Measurements from ENCODE around the gene PICK1. TPM values are rescaled to one million over a fixed set of nuclear protein-coding genes. Genes with fewer than 3 reads are reported as not detected.

PICK1 gene
- total RNA-seq (2022; extraction: Qiagen RNA extraction) = 10.2 to 12.4 TPM (median 11.8 TPM) in 5 replicates

DNA sequence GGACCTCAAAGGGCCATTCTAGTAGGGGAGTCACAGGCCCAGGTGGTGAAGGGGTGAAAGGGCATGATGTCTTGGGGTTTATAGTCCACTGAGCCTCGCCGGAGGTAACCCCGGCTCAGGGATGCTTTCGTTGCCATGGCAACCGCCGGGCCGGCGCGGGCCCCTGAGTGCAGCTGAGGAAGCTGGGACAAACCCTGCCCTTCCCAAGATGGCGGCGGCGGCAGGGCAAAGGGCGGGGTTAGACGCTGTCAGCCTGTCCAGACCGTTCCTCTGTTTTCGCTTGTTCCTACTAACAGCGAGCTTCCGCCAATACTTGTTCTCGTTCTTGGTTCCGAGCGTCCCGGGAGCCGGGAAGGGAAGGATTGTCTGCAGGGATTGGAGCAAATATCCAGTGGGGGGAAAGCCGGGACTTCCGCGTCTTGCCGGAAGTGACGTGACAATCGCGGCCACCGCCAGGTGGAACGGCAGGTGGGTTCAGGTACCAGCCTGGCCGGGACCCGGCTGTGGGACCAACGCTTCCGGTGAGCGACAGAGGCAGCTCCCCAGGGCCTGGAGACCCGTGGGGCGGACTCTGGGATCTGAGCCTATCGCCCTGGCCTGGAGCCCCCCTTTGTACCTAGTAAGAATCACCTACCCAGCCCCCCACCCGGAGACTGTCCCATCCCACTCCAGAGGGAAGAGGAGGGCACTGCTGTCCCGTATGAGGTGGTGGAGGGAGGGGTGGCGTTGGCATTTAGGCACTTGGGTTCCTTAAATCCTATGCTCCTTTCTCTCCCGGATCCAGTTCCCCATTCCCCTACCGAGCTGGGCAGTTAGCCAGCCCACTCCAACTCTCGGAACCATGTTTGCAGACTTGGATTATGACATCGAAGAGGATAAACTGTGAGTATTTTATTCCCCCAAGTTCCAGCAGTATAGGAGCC lies at the start of gene PICK1:
PICK1 (plus strand) TSS at position 436 of the 923 bp plus-strand sequence; CDS start at position 842, 406 bp downstream.

DNA sequence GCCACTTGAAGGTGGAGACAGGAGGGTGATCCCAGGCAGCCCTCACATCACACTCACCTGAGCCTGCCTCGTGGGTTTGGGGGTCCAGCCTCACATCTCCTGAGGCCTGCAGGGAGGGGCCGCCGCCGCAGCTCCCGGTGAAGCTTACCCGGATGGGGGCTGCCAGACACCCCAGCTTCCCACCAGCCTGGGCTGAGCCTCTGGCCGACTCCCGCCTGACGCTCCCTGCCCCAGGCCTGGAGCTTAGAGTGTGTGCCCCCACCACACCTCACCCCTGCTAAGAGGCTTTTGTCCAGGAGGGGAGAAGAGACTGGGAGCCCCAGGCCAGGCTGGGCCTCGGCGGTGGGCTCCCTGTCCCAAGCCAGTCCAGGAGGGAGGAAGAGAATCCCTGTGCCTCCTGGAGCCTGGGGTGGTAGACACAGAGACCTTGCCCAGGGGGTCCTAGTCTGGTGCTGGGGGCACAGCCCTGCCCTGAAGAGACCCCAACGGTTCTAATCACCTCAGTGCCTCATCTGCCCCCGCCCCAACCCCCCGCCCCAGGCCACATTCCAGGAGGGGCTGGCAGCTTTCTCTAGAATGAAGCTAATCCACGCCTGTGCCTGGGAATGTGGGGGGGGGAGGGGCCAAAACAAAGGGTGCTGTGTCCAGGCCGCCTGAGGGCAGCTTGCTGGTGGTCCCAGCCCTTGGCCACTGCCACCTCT lies 26.9 kb downstream of the PICK1 start, which contains the start of gene SLC16A8:
SLC16A8 (minus strand) TSS at position 254 of the 701 bp plus-strand sequence. CDS start 1,311 bp downstream, outside the sequence.

DNA sequence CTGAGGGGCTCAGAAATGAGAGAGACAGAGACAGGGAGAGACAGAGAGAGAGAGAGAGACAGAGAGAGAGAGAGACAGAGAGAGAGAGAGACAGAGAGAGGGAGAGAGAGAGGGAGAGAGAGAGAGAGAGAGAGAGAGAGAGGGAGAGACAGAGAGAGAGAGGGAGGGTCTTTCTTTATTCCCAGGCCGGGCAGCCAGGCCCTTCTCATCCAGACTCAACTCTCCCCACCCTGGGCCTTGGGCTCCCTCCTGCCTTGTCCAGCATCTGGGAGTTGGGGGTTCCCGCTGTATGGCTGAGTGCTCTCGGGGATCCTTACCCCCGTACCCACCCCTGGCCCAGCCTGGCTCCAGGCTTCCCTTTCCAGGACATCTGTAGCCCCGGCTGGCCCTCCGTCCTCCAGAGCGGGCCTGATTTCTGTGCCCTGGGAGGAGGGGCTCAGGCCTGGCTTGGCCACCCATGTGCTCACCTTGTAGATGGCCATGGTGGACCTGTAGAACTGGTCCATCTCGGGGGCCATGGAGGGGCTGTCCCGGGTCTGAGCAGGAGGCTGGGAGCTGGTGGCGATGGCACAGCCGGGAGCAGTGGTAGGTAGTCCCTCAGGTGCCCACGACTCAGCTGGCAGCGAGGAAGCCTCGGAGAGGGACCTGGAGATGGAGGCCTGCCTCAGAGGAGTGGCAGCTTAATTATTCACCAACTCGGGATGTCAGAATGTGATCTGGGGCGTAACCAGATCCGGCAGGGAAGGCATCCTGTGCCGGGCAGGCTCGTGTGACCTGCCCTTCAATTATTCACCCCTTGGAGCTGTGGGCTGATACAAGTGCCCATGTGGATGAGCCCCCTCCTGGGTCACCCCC lies 53.0 kb downstream of the PICK1 start, which contains the start of gene BAIAP2L2:
BAIAP2L2 (minus strand) TSS at position 677 of the 855 bp plus-strand sequence; CDS start at position 518, 159 bp downstream.

Other genes starting within 250 kb of the PICK1 start
- gene GCAT, start 249.5 kb upstream of the PICK1 start, total RNA-seq (2022; extraction: Qiagen RNA extraction) = 2.6 to 3.6 TPM (median 2.7 TPM) in 5 replicates
- gene GALR3, start 234.0 kb upstream of the PICK1 start, total RNA-seq (2022; extraction: Qiagen RNA extraction) = not detected in 5 replicates
- gene ANKRD54, start 213.1 kb upstream of the PICK1 start, total RNA-seq (2022; extraction: Qiagen RNA extraction) = 19.0 to 26.7 TPM (median 23.9 TPM) in 5 replicates
- gene EIF3L, start 208.0 kb upstream of the PICK1 start, total RNA-seq (2022; extraction: Qiagen RNA extraction) = 272 to 291 TPM (median 283 TPM) in 5 replicates
- gene MICALL1, start 151.1 kb upstream of the PICK1 start, total RNA-seq (2022; extraction: Qiagen RNA extraction) = 15.4 to 21.0 TPM (median 18.3 TPM) in 5 replicates
- 0.16 to 0.29 TPM (median 0.22 TPM) in 5 replicates for gene C22orf23, start 103.8 kb upstream of the PICK1 start, total RNA-seq (2022; extraction: Qiagen RNA extraction)
- 120 to 143 TPM (median 134 TPM) in 5 replicates for gene POLR2F, start 103.7 kb upstream of the PICK1 start, total RNA-seq (2022; extraction: Qiagen RNA extraction)
- gene SOX10, start 72.8 kb upstream of the PICK1 start, total RNA-seq (2022; extraction: Qiagen RNA extraction) = not detected in 5 replicates
- gene SLC16A8, start 26.8 kb downstream of the PICK1 start, total RNA-seq (2022; extraction: Qiagen RNA extraction) = not detected in 5 replicates
- 3.1 to 5.8 TPM (median 5.4 TPM) in 5 replicates for gene BAIAP2L2, start 53.3 kb downstream of the PICK1 start, total RNA-seq (2022; extraction: Qiagen RNA extraction)
- 3.2 to 5.1 TPM (median 4.2 TPM) in 5 replicates for gene PLA2G6, start 124.4 kb downstream of the PICK1 start, total RNA-seq (2022; extraction: Qiagen RNA extraction)
- gene MAFF, start 144.6 kb downstream of the PICK1 start, total RNA-seq (2022; extraction: Qiagen RNA extraction) = 12.8 to 21.1 TPM (median 14.1 TPM) in 5 replicates
- gene TMEM184B, start 215.6 kb downstream of the PICK1 start, total RNA-seq (2022; extraction: Qiagen RNA extraction) = 37.3 to 50.2 TPM (median 46.4 TPM) in 5 replicates